ENCODE data around the gene DDX54. TPM values are rescaled to one million over a fixed set of nuclear protein-coding genes. Genes with fewer than 3 reads are reported as not detected.

DDX54 gene
- total RNA-seq, 1 experiment from 2014 or later: 101 TPM

DNA sequence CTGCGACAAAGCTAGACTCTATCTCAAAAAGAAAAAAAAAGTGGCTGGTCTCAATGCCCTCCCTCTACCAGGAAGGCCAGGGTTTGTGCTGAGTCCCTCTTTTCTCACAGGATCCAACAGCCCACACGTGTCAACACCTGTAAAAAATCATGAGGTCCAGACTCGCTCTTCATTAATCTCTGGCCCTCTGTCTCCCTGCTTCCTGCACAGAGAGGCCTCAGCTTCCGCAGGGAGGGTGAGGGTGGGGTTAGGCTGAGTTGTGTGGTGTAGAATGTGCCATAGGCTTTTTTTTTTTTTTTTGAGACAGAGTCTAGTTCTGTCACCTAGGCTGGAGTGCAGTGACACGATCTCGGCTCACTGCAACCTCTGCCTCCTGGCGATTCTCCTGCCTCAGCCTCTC lies 29.6 kb downstream of the DDX54 start:
- in situ Hi-C loops (cut with HindIII; ENCODE audit: low pct_unique_long_range_greater_than_20kb, low sequenced_read_pairs): loop anchor here (25.0 kb wide), 1 partner anchor 93 kb away; the partner anchor contains the start of gene DTX1

DNA sequence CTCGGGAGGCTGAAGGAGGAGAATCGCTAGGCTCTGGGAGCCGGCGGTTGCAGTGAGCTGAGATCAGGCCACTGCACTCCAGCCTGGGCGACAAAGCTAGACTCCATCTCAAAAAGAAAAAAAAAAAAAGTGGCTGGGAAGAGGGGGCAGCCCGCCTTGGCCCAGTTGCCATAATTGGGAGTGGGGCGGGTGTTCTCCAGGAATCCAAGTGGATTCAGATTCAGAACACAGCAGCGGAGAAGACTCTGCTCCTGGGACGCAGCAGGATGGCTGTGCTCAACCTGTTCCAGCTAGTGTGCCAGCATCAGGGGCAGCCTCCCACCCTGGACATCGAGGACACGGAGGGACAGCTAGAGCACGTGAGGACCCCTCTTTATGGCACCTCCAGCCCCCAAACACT lies 30.2 kb downstream of the DDX54 start:
- ChIA-PET CTCF (no interaction called here), POLR2A (no interaction called here)
- intact Hi-C loops (cut with micrococcal nuclease; ENCODE audit: unreplicated experiment): loop anchor here (10.0 kb wide), 1 partner anchor 160 kb away; no protein-coding TSS in a partner anchor
- no peak overlapping the region for H3K4me3 ChIP-seq (ENCODE audit: low read depth in 2 of 2, low read length in 2 of 2)
- DNase-seq (ENCODE audit: low read depth, low spot score) (no peak), ATAC-seq (no peak)
- H3K36me3 ChIP-seq (ENCODE audit: control insufficient read depth, insufficient read depth, low read length): no peaks in the 10 kb centered on the region
- H3K27me3 ChIP-seq (ENCODE audit: control insufficient read depth, insufficient read depth, low read length): no peaks in the 10 kb centered on the region
- H3K27ac ChIP-seq (ENCODE audit: low read length): no peak overlapping the region
- H3K9me3 ChIP-seq (ENCODE audit: control insufficient read depth, insufficient read depth, low read depth, low read length): no peaks in the 10 kb centered on the region
- BruUV-seq (replicated peaks): no TSS peak
- TF ChIP-seq, protein P1, sequence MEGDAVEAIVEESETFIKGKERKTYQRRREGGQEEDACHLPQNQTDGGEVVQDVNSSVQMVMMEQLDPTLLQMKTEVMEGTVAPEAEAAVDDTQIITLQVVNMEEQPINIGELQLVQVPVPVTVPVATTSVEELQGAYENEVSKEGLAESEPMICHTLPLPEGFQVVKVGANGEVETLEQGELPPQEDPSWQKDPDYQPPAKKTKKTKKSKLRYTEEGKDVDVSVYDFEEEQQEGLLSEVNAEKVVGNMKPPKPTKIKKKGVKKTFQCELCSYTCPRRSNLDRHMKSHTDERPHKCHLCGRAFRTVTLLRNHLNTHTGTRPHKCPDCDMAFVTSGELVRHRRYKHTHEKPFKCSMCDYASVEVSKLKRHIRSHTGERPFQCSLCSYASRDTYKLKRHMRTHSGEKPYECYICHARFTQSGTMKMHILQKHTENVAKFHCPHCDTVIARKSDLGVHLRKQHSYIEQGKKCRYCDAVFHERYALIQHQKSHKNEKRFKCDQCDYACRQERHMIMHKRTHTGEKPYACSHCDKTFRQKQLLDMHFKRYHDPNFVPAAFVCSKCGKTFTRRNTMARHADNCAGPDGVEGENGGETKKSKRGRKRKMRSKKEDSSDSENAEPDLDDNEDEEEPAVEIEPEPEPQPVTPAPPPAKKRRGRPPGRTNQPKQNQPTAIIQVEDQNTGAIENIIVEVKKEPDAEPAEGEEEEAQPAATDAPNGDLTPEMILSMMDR (IDR thresholded peaks at IDR 0.05): no peak
- TF ChIP-seq REST (IDR thresholded peaks at IDR 0.05; ENCODE audit: insufficient read depth in 1 of 2, low read depth in 2 of 2, low read length in 1 of 2) (no peak), TCF7L2 (IDR thresholded peaks at IDR 0.05; ENCODE audit: low read depth, low read length) (no peak), SIN3A (IDR thresholded peaks at IDR 0.05; ENCODE audit: borderline replicate concordance, insufficient read depth, low read depth, low read length) (no peak), POLR2AphosphoS5 (IDR thresholded peaks at IDR 0.05; ENCODE audit: low read depth, low read length) (no peak)
- in situ Hi-C loops (cut with HindIII; ENCODE audit: low pct_unique_long_range_greater_than_20kb, low sequenced_read_pairs): loop anchor here (25.0 kb wide), 1 partner anchor 93 kb away; the partner anchor contains the start of gene DTX1
- peaks cover 3% of the 10 kb centered on the region; the same call in 1 of the 2 replicates for H3K4me1 ChIP-seq (ENCODE audit: control insufficient read depth, insufficient read depth, low read length)

More for the DNA sequence above, 29.6 kb downstream of the DDX54 start:
- no peaks in the 10 kb centered on the region for H3K27me3 ChIP-seq (ENCODE audit: control insufficient read depth, insufficient read depth, low read length)
- H3K9me3 ChIP-seq (ENCODE audit: control insufficient read depth, insufficient read depth, low read depth, low read length): no peaks in the 10 kb centered on the region
- H3K4me3 ChIP-seq (ENCODE audit: low read depth in 2 of 2, low read length in 2 of 2): no peak overlapping the region
- no peak overlapping the region for H3K27ac ChIP-seq (ENCODE audit: low read length)
- ATAC-seq (no peak), DNase-seq (ENCODE audit: low read depth, low spot score) (no peak)
- ChIA-PET POLR2A (no interaction called here), CTCF (no interaction called here)
- intact Hi-C loops (cut with micrococcal nuclease; ENCODE audit: unreplicated experiment): loop anchor here (10.0 kb wide), 1 partner anchor 161 kb away; no protein-coding TSS in a partner anchor
- TF ChIP-seq, protein P1 (IDR thresholded peaks at IDR 0.05): no peak
- TF ChIP-seq POLR2AphosphoS5 (IDR thresholded peaks at IDR 0.05; ENCODE audit: low read depth, low read length) (no peak), SIN3A (IDR thresholded peaks at IDR 0.05; ENCODE audit: borderline replicate concordance, insufficient read depth, low read depth, low read length) (no peak), TCF7L2 (IDR thresholded peaks at IDR 0.05; ENCODE audit: low read depth, low read length) (no peak), REST (IDR thresholded peaks at IDR 0.05; ENCODE audit: insufficient read depth in 1 of 2, low read depth in 2 of 2, low read length in 1 of 2) (no peak)
- 0 out of 2 replicates have a peak, but pooled peaks cover 2% of the 10 kb centered on the region for H3K4me1 ChIP-seq (ENCODE audit: control insufficient read depth, insufficient read depth, low read length)
- BruUV-seq (replicated peaks): no TSS peak
- H3K36me3 ChIP-seq (ENCODE audit: control insufficient read depth, insufficient read depth, low read length): no peaks in the 10 kb centered on the region
